Hepatocyte (in vitro differentiated cells): ENCODE data around the gene RASL10B. TPM values are rescaled to one million over a fixed set of nuclear protein-coding genes. Genes with fewer than 3 reads are reported as not detected.

Source experiments
- DNase-seq: peaks from one replicate; pipeline ENCODE4 v3.0.0-alpha.2; 2016; ENCODE audit warnings: low spot score
- H2AFZ ChIP-seq: fragments of 200-600 bp; sonication (generic); 2 replicates; pipeline ENCODE4 v1.6.0; 2016; ENCODE audit warnings: antibody characterized with exemption, mild to moderate bottlenecking
- H3K27ac ChIP-seq: fragments of 200-600 bp; sonication (generic); 2 replicates; pipeline ENCODE4 v1.5.1; 2016; ENCODE audit warnings: mild to moderate bottlenecking
- H3K27me3 ChIP-seq: fragments of 200-600 bp; sonication (generic); 2 replicates; pipeline ENCODE4 v1.6.1; 2016
- H3K36me3 ChIP-seq: fragments of 200-600 bp; sonication (generic); replicated peaks from 2 replicates; pipeline ENCODE4 v1.5.1; 2016; ENCODE audit warnings: low read depth; ENCODE audit not compliant: insufficient read depth
- H3K4me1 ChIP-seq: fragments of 200-600 bp; sonication (generic); 2 replicates; pipeline ENCODE4 v1.5.1; 2016; ENCODE audit warnings: mild to moderate bottlenecking, moderate library complexity; ENCODE audit not compliant: insufficient read depth
- H3K4me2 ChIP-seq: fragments of 200-600 bp; sonication (generic); 2 replicates; pipeline ENCODE4 v1.6.0; 2016
- H3K4me3 ChIP-seq: fragments of 200-600 bp; sonication (generic); 2 replicates; pipeline ENCODE4 v1.5.1; 2016; ENCODE audit warnings: mild to moderate bottlenecking
- H3K79me2 ChIP-seq: fragments of 200-600 bp; sonication (generic); 2 replicates; pipeline ENCODE4 v1.6.0; 2017; ENCODE audit warnings: mild to moderate bottlenecking
- H3K9me2 ChIP-seq: fragments of 200-600 bp; sonication (generic); replicated peaks from 2 replicates; pipeline ENCODE4 v1.6.0; 2017; ENCODE audit warnings: mild to moderate bottlenecking; ENCODE audit not compliant: insufficient read depth
- H3K9me3 ChIP-seq: fragments of 200-600 bp; sonication (generic); 2 replicates; pipeline ENCODE4 v1.5.1; 2016; ENCODE audit warnings: low read depth, mild to moderate bottlenecking
- H4K20me1 ChIP-seq: fragments of 200-600 bp; sonication (generic); 2 replicates; pipeline ENCODE4 v1.6.0; 2016; ENCODE audit warnings: mild to moderate bottlenecking; ENCODE audit not compliant: insufficient read depth, poor library complexity, severe bottlenecking
- EZH2 ChIP-seq: fragments of 200-600 bp; sonication (generic); IDR thresholded peaks from 2 replicates; pipeline ENCODE4 v1.6.1; 2016; ENCODE audit warnings: antibody characterized with exemption, mild to moderate bottlenecking, borderline replicate concordance
- EZH2phosphoT487 ChIP-seq: fragments of 200-600 bp; sonication (generic); IDR thresholded peaks from one replicate; pipeline ENCODE4 v1.6.1; 2018; ENCODE audit warnings: antibody characterized with exemption, mild to moderate bottlenecking, low read depth, moderate library complexity; ENCODE audit not compliant: unreplicated experiment, severe bottlenecking
- WGBS: methylation state at CpG from one replicate; pipeline ENCODE4 v1.1.6; 2016; ENCODE audit warnings: low lambda C conversion rate; ENCODE audit errors: missing lambda C conversion rate; 5-methylcytosine and 5-hydroxymethylcytosine counted together
- polyA plus RNA-seq: library from polyadenylated mRNA; unstranded; fragments of >200 nt; fragmentation: Nextera tagmentation; extraction: Ambion mirVana; gene quantifications from 2 replicates; pipeline ENCODE4 v1.2.1, GENCODE V29; 2016
- total RNA-seq: library from RNA; depleted of rRNA; stranded (reverse); fragments of >200 nt; gene quantifications from 2 replicates; pipeline ENCODE4 v1.2.3, GENCODE V29; 2014
- TF ChIP-seq, protein P1 (sequence below): fragments of 200-600 bp; sonication (generic); IDR thresholded peaks from 2 replicates; pipeline ENCODE4 v1.5.1; 2016; ENCODE audit warnings: antibody characterized with exemption, mild to moderate bottlenecking; ENCODE audit not compliant: poor library complexity

The RASL10B gene
- total and polyA plus RNA-seq, 2 experiments from 2014 or later: 7.1 to 7.6 TPM

DNA sequence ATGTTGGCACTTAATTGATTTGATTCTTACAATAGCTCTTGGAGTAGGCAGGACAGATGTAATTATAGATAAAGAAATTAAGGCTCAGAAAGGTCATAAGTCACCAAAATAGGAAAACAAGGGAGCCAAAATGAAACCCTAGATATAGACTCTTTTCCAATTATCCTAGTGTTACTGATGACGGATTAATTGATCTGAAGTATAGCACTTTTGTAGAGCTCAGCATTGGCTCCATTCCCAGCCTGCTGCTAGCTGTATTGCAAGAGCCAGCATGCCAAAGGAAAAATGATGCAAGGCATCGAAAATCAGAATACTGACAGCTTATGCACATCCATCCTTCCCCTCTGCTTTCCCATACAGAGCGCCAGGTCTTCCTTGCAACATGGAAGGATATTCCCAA, 21.6 kb upstream of the RASL10B start:
- 96% methylated on average over 3 of the region's 3 CpGs for WGBS
- H3K27ac ChIP-seq: no peak overlapping the region

GRCh38 chr17:35710950-35711349, 20.5 kb upstream of the RASL10B start:
- H3K4me3 ChIP-seq: no peak overlapping the region
- 92% methylated on average over 2 of the region's 2 CpGs for WGBS
- no peaks in the 10 kb centered on the region for H4K20me1 ChIP-seq
- no peak overlapping the region for H3K27ac ChIP-seq
- no peak overlapping the region for H3K4me2 ChIP-seq
- no peaks in the 10 kb centered on the region for H3K79me2 ChIP-seq
- no peaks in the 10 kb centered on the region for H3K9me2 ChIP-seq
- TF ChIP-seq EZH2phosphoT487 (no peak), EZH2 (no peak)
- TF ChIP-seq, protein P1, sequence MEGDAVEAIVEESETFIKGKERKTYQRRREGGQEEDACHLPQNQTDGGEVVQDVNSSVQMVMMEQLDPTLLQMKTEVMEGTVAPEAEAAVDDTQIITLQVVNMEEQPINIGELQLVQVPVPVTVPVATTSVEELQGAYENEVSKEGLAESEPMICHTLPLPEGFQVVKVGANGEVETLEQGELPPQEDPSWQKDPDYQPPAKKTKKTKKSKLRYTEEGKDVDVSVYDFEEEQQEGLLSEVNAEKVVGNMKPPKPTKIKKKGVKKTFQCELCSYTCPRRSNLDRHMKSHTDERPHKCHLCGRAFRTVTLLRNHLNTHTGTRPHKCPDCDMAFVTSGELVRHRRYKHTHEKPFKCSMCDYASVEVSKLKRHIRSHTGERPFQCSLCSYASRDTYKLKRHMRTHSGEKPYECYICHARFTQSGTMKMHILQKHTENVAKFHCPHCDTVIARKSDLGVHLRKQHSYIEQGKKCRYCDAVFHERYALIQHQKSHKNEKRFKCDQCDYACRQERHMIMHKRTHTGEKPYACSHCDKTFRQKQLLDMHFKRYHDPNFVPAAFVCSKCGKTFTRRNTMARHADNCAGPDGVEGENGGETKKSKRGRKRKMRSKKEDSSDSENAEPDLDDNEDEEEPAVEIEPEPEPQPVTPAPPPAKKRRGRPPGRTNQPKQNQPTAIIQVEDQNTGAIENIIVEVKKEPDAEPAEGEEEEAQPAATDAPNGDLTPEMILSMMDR: no peak
- no peak for DNase-seq
- H2AFZ ChIP-seq: no peak overlapping the region
- H3K4me1 ChIP-seq: peaks cover 12% of the 10 kb centered on the region
- H3K36me3 ChIP-seq: no peaks in the 10 kb centered on the region
- no peaks in the 10 kb centered on the region for H3K27me3 ChIP-seq
- no peaks in the 10 kb centered on the region for H3K9me3 ChIP-seq

More for the DNA sequence above, 21.6 kb upstream of the RASL10B start:
- no peak for DNase-seq
- no peaks in the 10 kb centered on the region for H3K9me2 ChIP-seq
- no peaks in the 10 kb centered on the region for H3K9me3 ChIP-seq
- no peaks in the 10 kb centered on the region for H3K27me3 ChIP-seq
- H4K20me1 ChIP-seq: no peaks in the 10 kb centered on the region
- H2AFZ ChIP-seq: no peak overlapping the region
- TF ChIP-seq, protein P1: no peak
- TF ChIP-seq EZH2: no peak
- TF ChIP-seq EZH2phosphoT487: no peak
- H3K79me2 ChIP-seq: no peaks in the 10 kb centered on the region
- H3K4me2 ChIP-seq: no peak overlapping the region
- H3K36me3 ChIP-seq: no peaks in the 10 kb centered on the region
- no peak overlapping the region for H3K4me3 ChIP-seq
- H3K4me1 ChIP-seq: peaks cover 12% of the 10 kb centered on the region

GRCh38 chr17:35713069-35713728, 18.2 kb upstream of the RASL10B start:
- Histone ChIP-seq H3K27ac (peak overlapping the region; percentile 30), H2AFZ (no peak overlapping the region), H3K9me3 (no peaks in the 10 kb centered on the region), H3K79me2 (no peaks in the 10 kb centered on the region), H3K9me2 (no peaks in the 10 kb centered on the region), H3K4me1 (peaks cover 18% of the 10 kb centered on the region), H3K27me3 (no peaks in the 10 kb centered on the region), H3K36me3 (peaks cover 3% of the 10 kb centered on the region), H3K4me2 (no peak overlapping the region), H3K4me3 (no peak overlapping the region), H4K20me1 (no peaks in the 10 kb centered on the region)
- WGBS: 40% methylated on average over 7 of the region's 7 CpGs
- no peak for DNase-seq
- no peak for TF ChIP-seq EZH2phosphoT487
- TF ChIP-seq, protein P1: no peak
- TF ChIP-seq EZH2: no peak

DNA sequence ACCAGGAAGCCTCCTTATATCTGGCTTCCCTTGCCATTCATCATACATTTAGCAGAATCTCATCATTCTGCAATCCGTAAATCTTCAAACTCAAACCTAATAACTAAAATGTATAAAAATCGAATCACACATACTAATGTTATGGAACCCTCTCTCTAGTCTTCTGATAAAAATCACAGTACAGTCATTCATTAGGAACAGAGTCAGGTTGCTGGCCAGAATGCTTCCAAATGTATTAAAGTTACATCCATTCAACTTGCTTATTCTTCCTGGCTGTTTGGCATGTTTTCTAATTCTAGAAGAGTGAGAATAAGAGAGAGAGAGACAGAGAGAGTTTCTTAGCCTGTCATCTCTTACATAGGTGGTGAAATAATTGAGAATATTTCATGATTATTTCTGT, 16.5 kb upstream of the RASL10B start:
- peaks cover 18% of the 10 kb centered on the region for H3K4me1 ChIP-seq
- no peaks in the 10 kb centered on the region for H4K20me1 ChIP-seq
- TF ChIP-seq EZH2phosphoT487: no peak
- TF ChIP-seq, protein P1: no peak
- TF ChIP-seq EZH2: no peak
- H3K27me3 ChIP-seq: no peaks in the 10 kb centered on the region
- no peaks in the 10 kb centered on the region for H3K79me2 ChIP-seq
- peaks cover 3% of the 10 kb centered on the region for H3K36me3 ChIP-seq
- H3K4me2 ChIP-seq: no peak overlapping the region
- no peak overlapping the region for H2AFZ ChIP-seq
- no peaks in the 10 kb centered on the region for H3K9me2 ChIP-seq
- no peak overlapping the region for H3K27ac ChIP-seq
- H3K9me3 ChIP-seq: no peaks in the 10 kb centered on the region
- no peak for DNase-seq
- 88% methylated on average over 2 of the region's 2 CpGs for WGBS
- no peak overlapping the region for H3K4me3 ChIP-seq
